RKO (cell line): ENCODE data around the gene METTL13.
A peak's percentile ranks its signal among the peaks of the same experiment; 100 is the strongest.
"Not testable (repeated sequence)": the region's sequence is repeated elsewhere in the genome, so short reads cannot be mapped to it uniquely, and the experiment has no call there.

Experiments used
- DNase-seq: peaks from one replicate; pipeline ENCODE4 v3.0.0-alpha.2; 2016; ENCODE audit warnings: low spot score

Gene METTL13

GRCh38 chr1:171769754-171770153, 11.7 kb upstream of the METTL13 start:
- DNase-seq = no peak

DNA sequence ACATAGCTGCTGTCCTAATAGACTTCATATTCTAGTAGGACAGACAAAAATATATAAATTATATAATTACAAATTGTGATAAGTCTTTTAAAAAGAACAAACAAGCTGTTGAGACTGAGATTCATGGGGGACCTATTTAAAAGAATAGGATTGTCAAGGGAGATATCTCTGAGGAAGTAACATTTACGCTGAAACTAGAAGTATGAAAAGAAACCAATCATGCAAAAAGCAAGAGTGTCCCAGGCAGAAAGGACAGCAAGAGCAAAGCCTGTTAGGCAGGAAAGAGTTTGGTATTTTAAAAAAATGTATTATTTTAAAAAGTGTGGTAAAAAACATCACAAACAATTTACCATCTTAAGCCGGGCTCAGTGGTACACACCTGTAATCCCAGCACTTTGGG, 9.1 kb upstream of the METTL13 start:
- no peak for DNase-seq

GRCh38 chr1:171780583-171781175, 781 bp upstream of the METTL13 start:
- DNase-seq = no peak

DNA sequence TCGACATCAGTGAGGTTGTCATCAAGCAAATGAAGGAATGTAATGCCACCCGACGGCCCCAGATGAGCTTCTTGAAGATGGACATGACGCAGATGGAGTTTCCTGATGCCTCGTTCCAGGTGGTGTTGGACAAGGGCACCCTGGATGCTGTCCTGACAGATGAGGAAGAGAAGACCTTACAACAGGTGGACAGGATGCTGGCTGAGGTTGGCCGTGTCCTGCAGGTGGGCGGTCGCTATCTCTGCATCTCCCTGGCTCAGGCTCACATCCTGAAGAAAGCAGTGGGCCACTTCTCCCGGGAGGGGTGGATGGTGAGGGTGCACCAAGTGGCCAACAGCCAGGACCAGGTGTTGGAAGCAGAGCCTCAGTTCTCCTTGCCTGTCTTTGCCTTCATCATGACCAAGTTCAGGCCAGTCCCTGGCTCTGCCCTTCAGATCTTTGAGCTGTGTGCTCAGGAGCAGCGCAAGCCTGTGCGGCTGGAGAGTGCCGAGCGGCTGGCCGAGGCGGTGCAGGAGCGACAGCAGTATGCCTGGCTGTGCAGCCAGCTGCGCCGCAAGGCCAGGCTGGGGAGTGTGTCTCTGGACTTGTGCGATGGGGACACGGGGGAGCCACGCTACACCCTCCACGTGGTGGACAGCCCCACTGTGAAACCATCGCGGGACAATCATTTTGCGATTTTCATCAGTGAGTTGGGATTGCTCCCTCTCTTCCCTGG, 2.5 kb downstream of the METTL13 start:
- DNase-seq = no peak

DNA sequence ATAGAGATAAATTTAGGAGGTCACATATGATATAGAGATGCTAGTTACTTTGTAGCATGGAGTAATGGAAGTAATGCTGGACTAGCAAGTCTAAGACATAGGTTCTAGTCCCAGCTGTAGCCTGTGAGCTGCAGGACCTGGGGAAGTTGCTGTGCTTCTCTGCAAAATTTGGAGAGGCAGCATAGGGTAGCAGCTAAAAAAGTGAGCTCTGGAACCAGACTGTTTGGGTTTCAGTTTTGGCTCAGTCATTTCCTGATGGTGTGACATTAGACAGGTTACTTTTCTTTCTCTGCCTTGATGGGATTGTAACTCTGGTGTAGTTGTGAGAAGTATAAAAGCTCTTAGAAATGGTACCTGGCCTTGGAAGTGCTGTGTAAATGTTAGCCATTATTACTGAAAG, 3.3 kb downstream of the METTL13 start:
- DNase-seq = no peak

GRCh38 chr1:171785766-171786165, 4.3 kb downstream of the METTL13 start:
- DNase-seq = no peak

- DNase-seq = no peak
These were observed 5.1 kb downstream of the METTL13 start for GRCh38 chr1:171786534-171786933.

GRCh38 chr1:171787686-171788480, 6.4 kb downstream of the METTL13 start:
- no peak for DNase-seq

DNA sequence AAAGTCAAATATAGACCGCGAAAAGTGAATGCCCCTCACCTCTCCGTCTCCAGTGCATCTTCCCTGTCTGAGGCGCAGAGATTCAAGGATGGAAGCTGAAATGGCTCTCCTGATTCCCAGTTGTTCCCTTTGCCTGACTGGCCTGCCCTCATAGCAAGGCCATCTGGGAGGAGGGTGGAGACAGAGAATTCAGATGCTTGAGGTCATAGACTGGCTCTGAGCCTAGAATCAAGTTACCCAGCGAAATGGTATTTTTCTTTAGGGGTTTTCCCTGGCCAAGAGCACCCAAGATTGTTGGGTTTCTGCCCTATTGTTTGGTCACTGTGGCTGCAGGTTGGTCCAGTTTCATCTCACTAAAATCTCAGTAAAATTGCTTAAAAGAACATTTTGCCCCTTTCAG, 7.2 kb downstream of the METTL13 start:
- no peak for DNase-seq

GRCh38 chr1:171790318-171790717, 8.9 kb downstream of the METTL13 start:
- DNase-seq = no peak

DNA sequence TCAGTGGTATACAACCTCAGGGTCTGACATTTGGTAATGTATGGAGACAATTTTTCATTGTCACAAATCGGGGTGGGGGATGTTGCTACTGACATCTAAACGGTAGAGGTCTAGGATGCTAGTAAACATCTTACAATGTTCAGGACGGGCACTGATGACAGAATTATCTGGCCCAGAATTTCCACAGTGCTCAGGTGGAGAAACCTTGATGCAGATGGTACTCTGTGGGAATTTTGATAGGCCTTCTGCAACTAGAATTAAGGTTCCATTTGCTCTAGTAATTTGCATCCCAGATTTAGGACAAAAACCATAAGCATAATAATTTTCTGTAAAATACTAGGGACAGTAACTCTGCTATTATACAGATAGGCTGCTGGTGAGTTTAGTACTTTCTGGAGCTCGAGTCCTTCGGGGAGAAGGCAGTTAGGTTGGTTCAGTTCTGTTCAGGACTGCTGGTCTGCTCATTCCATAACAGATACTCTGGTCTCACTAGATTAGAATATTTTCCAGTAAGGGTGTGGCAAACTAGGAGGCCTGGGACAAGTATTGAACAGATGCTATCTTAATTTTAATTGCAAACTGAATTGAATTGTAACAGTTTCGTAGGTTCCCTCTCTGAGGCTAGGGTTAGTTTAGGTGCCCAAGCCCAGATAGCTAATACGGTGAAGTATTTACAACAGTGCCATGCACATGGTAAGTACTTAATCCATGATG, 11.4 kb downstream of the METTL13 start:
- DNase-seq = no peak

DNA sequence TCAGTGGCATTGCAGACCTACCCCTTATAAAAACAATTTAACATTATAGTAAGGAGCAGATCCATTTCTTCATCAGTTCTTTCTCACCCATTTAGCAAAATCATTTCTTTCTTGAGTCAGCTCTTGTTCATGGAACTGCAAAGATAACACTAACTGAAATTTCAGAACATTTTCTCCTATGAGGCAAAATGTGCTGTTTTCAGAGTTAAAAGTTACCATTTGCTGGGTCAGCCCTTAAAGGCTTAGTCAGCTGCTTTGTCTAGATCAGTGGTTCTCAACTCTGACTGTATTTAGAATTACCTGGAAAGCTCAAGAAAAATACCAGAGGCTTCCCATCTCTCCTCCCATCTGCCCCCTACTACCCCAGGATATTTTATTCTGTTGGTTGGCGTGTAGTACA, 12.2 kb downstream of the METTL13 start:
- DNase-seq = no peak

- DNase-seq = peak; percentile 80
These were observed 12.6 kb downstream of the METTL13 start for GRCh38 chr1:171794085-171794484.

GRCh38 chr1:171796592-171796991, 15.1 kb downstream of the METTL13 start:
- DNase-seq = no peak

GRCh38 chr1:171798311-171798710, 16.9 kb downstream of the METTL13 start:
- DNase-seq = no peak

DNA sequence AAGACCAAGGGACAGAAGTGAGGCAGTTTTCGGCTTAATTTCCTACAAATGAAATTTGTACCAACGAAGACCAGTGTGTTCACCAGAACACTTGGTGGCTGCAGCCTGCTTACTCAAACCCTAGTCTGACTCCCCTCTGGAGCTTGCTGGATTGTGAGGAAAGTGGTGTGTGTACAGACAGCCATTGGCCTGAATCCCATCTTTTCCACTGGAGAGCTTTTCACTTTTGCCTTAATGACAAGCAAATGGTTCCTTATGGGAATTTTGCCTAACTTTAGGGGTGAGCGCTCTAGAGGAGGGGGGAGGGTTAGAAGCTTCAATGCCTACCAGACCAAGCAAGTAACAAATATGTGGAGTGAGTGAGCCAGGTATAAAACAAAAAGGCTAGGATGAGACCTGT, 17.3 kb downstream of the METTL13 start:
- no peak for DNase-seq

DNA sequence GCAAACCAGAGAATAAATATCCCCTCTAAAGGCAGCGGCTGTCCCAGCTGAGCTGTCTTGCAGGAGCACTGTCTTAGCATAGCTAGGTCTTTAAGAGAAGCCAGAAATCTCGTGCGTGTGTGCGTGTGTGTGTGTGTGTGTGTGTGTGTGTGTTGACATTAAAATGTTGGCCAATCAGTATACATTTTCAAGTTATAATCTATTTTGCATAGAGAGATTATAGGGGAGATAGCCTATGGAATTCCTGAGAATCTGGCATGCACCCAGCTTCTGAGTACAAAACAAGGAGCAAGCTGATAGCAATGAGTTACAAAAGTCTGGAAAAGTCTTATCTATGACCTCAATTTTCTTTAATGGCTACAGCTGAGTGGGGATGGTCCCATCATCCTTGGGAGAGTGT, 17.7 kb downstream of the METTL13 start:
- DNase-seq = no peak

GRCh38 chr1:171799698-171800097, 18.2 kb downstream of the METTL13 start:
- not testable (repeated sequence) for DNase-seq

GRCh38 chr1:171800342-171800741, 18.9 kb downstream of the METTL13 start:
- DNase-seq = no peak

DNA sequence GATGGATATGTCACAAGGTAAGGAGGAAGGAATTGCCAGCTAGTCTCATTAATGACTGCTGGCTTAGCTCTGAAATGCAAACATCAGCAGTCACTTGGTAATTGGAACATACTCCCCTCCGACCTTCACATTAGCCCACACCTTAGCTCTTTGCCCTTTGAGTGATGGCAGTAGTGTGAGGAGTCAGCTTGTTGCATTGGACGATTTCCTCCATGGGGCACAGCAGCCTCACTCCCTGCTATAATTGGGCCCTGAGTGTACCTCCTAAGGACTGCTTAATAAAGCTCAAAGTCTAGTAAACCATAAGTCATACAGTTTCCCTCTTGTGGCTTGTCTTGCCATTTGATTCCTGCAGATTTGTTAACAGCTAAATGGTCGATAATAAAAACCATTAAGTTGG, 19.4 kb downstream of the METTL13 start:
- no peak for DNase-seq

DNA sequence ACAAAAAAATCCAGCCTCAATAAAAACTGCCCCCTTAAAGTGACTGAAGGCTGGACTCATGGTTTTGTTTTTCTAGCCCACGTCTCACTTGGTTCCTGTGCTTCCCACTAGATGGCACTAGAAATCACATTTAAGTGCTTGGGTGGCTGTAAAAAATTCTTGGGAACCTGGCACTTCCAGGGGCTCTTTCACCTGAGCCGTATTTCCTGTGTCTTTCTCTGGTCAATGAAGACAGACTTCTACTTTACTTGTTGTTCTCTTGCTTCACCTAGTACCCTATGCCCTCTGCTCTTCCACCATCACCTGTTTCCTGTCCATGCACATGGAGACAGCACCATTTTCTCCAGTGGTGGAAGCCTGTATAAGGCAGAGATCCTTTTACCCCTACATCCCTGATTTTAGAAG, 20.0 kb downstream of the METTL13 start:
- peak; percentile 55 for DNase-seq

DNA sequence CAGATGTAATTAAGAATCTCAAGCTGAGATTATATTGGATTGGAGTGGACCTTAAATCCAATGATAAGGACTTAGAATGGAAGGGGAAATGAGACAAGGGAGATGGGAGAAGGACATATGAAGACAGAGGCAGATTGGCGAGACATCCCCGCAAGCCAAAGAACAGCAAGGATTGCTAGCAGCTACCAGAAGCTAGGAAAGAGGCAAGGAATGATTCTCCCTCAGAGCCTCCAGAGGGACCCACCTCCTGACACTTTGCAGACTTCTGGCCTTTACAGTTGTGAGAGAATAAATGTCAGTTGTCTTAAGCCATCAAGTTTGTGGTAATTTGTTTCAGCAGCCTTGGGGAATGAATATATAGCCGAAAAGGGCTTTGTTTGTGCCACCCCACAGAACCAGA, 20.7 kb downstream of the METTL13 start:
- no peak for DNase-seq

DNA sequence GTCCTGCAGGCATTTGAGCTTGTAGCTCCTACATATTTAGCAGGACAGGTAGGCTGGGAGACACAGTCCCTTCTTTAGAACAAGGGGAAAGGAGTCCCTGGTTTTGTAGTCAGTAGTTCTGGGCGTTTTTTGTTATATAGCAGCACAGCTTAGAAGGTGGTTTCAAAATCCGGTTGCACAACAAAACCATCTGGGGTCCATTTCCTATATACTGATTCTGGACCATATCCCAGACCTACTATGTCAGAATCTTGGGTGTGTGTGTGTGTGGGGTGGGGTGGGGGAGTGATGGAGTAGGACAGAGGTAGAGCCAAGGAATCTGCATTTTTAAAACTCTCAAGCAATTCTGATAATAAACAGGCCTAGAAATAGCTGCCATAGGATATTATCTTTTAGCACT, 21.6 kb downstream of the METTL13 start:
- DNase-seq = no peak
